NB4 (cell line): ENCODE measurements around the gene ARID2.

ENCODE experiments used
- MAX ChIP-seq: IDR thresholded peaks from 2 replicates; pipeline ENCODE4 v1.6.1; 2011; ENCODE audit warnings: low read depth, low read length
- TF ChIP-seq, protein P1 (sequence below): IDR thresholded peaks from one replicate; pipeline ENCODE4 v1.5.1; 2012; ENCODE audit warnings: low read depth, low read length

GRCh38 chr12:45827974-45828373 is 98.5 kb downstream of the ARID2 start:
- no peak for TF ChIP-seq MAX
- TF ChIP-seq, protein P1, sequence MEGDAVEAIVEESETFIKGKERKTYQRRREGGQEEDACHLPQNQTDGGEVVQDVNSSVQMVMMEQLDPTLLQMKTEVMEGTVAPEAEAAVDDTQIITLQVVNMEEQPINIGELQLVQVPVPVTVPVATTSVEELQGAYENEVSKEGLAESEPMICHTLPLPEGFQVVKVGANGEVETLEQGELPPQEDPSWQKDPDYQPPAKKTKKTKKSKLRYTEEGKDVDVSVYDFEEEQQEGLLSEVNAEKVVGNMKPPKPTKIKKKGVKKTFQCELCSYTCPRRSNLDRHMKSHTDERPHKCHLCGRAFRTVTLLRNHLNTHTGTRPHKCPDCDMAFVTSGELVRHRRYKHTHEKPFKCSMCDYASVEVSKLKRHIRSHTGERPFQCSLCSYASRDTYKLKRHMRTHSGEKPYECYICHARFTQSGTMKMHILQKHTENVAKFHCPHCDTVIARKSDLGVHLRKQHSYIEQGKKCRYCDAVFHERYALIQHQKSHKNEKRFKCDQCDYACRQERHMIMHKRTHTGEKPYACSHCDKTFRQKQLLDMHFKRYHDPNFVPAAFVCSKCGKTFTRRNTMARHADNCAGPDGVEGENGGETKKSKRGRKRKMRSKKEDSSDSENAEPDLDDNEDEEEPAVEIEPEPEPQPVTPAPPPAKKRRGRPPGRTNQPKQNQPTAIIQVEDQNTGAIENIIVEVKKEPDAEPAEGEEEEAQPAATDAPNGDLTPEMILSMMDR = no peak
